Spleen (tissue), 11 donors: Measurements from ENCODE around the gene B3GNT5. TPM values are rescaled to one million over a fixed set of nuclear protein-coding genes. Genes with fewer than 3 reads are reported as not detected.

ENCODE experiments used
- DNase-seq: peaks from one replicate; pipeline ENCODE4 v3.0.0-alpha.2; 2020
- H3K27ac ChIP-seq, 8 donors: fragments of 200-600 bp; sonication (generic) in 7 of 8; 1 replicate in 4 of 8; 2 replicates in 4 of 8; pipeline versions ENCODE4 v1.5.0 to v1.8.0; 2016 to 2021; ENCODE audit warnings: inconsistent platforms in 4 of 8, mild to moderate bottlenecking in 4 of 8, moderate library complexity in 1 of 8
- H3K27me3 ChIP-seq, 7 donors: fragments of 200-600 bp; sonication (generic) in 6 of 7; replicated peaks in 1 of 7; 1 replicate in 4 of 7; 2 replicates in 3 of 7; pipeline versions ENCODE4 v1.5.0 to v1.8.0; 2016 to 2021; ENCODE audit warnings: inconsistent platforms in 3 of 7, mild to moderate bottlenecking in 1 of 7
- H3K36me3 ChIP-seq, 6 donors: fragments of 200-600 bp; sonication (generic) in 5 of 6; 1 replicate in 4 of 6; 2 replicates in 2 of 6; pipeline versions ENCODE4 v1.5.0 to v1.8.0; 2016 to 2021; ENCODE audit warnings: inconsistent platforms in 2 of 6
- H3K4me1 ChIP-seq, 6 donors: fragments of 200-600 bp; sonication (generic) in 5 of 6; 1 replicate in 3 of 6; 2 replicates in 3 of 6; pipeline versions ENCODE4 v1.5.0 to v1.8.0; 2016 to 2021; ENCODE audit warnings: inconsistent platforms in 3 of 6
- H3K4me3 ChIP-seq, 8 donors: fragments of 200-600 bp; sonication (generic) in 7 of 8; 1 replicate in 4 of 8; 2 replicates in 4 of 8; pipeline versions ENCODE4 v1.5.0 to v1.8.0; 2016 to 2021; ENCODE audit warnings: inconsistent platforms in 4 of 8, mild to moderate bottlenecking in 4 of 8, moderate library complexity in 2 of 8
- H3K9me3 ChIP-seq, 8 donors: fragments of 200-600 bp; sonication (generic) in 7 of 8; 1 replicate in 4 of 8; 2 replicates in 4 of 8; pipeline versions ENCODE4 v1.5.0 to v1.8.0; 2016 to 2021; ENCODE audit warnings: inconsistent platforms in 4 of 8
- CTCF ChIP-seq, 11 experiments: fragments of 200-600 bp in 7 of 11; fragments of 450-650 bp in 4 of 11; sonication (generic) in 4 of 11; IDR thresholded peaks in 8 of 11; conservative IDR thresholded peaks in 3 of 11; 1 replicate in 7 of 11; 2 replicates in 4 of 11; pipeline versions ENCODE4 v1.4.0 to v1.8.0; 2016 to 2021; ENCODE audit warnings: antibody characterized with exemption in 11 of 11, inconsistent platforms in 4 of 11, mild to moderate bottlenecking in 1 of 11
- POLR2A ChIP-seq, 3 donors: fragments of 450-650 bp; IDR thresholded peaks; one replicate each; pipeline ENCODE4 v1.5.1; 2017; ENCODE audit warnings: antibody characterized with exemption in 3 of 3, mild to moderate bottlenecking in 1 of 3
- POLR2AphosphoS5 ChIP-seq, 3 donors: sonication (generic); formaldehyde crosslinking; IDR thresholded peaks; one replicate each; pipeline ENCODE4 v1.5.1; 2017; ENCODE audit warnings: antibody characterized with exemption in 3 of 3
- WGBS, 5 donors: extraction: QIAGEN DNeasy Blood & Tissue Kit in 3 of 5; methylation state at CpG; one replicate each; pipeline versions ENCODE4 v1.1.5 to v1.1.7; 2013 to 2018; 5-methylcytosine and 5-hydroxymethylcytosine counted together
- intact Hi-C: fragments of 100-400 bp; cut with DNase I; formaldehyde crosslinking; loops from one replicate; pipeline ENCODE4 v1.15.0; 2023; ENCODE audit warnings: low total_unique reads
- polyA plus RNA-seq, 3 donors: library from polyadenylated mRNA; stranded (reverse); fragments of 200-250 nt; gene quantifications; one replicate each; pipeline ENCODE4 v1.2.1, GENCODE V29; 2013
- total RNA-seq, 7 donors: library from RNA; depleted of rRNA in 3 of 7; stranded (reverse); fragments of >200 nt in 3 of 7; fragmentation: NEBNext Ultra II Directional in 4 of 7; extraction: Animal tissue kit (Norgen Biotek cat#: 25700) in 4 of 7; gene quantifications; one replicate each; pipeline versions ENCODE4 v1.1.0 to v1.2.1, GENCODE V29; 2016 to 2021
- donor health status: healthy with polysubstance abuse.
- donor health status: DM: no; HTN: no; CAD: no; lungs with moderate emphysema.
- donor health status: DM: no; HTN: no; CAD: no.
- donor health status: Bipolar disorder and iron deficiency.
- donor health status: healthy.
- donor health status: DM: no; HTN: no; CAD: no.
- donor health status: DM: yes; HTN: yes; CAD: no.

B3GNT5 gene
- total and polyA plus RNA-seq, 10 donors = 0.61 to 11.9 (median 3.7) TPM

GRCh38 chr3:183300996-183301562, 48.0 kb downstream of the B3GNT5 start:
- intact Hi-C loops = no loop called here
- TF ChIP-seq POLR2AphosphoS5 (IDR thresholded peaks at IDR 0.05) = no peak
- TF ChIP-seq CTCF (IDR thresholded peaks at IDR 0.05 in 8 of 11, conservative IDR thresholded peaks at IDR 0.05 in 3 of 11) = no peak
- no peak for TF ChIP-seq POLR2A (IDR thresholded peaks at IDR 0.05)

GRCh38 chr3:183301937-183302580, 49.0 kb downstream of the B3GNT5 start:
- intact Hi-C loops = no loop called here
- Histone ChIP-seq H3K9me3 (no peaks in the 10 kb centered on the region), H3K4me3 (no peak overlapping the region), H3K36me3 (peaks cover 0 to 17% (median 0%) of the 10 kb centered on the region in 6 donors), H3K27ac (no peak overlapping the region), H3K4me1 (peaks cover 0 to 39% (median 5%) of the 10 kb centered on the region in 6 donors), H3K27me3 (no peaks in the 10 kb centered on the region)
- TF ChIP-seq CTCF (IDR thresholded peaks at IDR 0.05 in 8 of 11, conservative IDR thresholded peaks at IDR 0.05 in 3 of 11) = no peak
- no peak for TF ChIP-seq POLR2A (IDR thresholded peaks at IDR 0.05)
- no peak for TF ChIP-seq POLR2AphosphoS5 (IDR thresholded peaks at IDR 0.05)
- 49 to 58% (median 54%) methylated on average over 8 of the region's 8 CpGs for WGBS, 5 donors
- DNase-seq = no peak

More at GRCh38 chr3:183300996-183301562, 48.0 kb downstream of the B3GNT5 start:
- no peaks in the 10 kb centered on the region for H3K9me3 ChIP-seq
- H3K27ac ChIP-seq = no peak overlapping the region
- H3K27me3 ChIP-seq = no peaks in the 10 kb centered on the region
- DNase-seq = no peak
- H3K36me3 ChIP-seq = peaks cover 0 to 23% (median 0%) of the 10 kb centered on the region in 6 donors
- WGBS, 5 donors = 82 to 94% (median 83%) methylated on average over 6 of the region's 6 CpGs
- H3K4me1 ChIP-seq = peaks cover 0 to 37% (median under 1%) of the 10 kb centered on the region in 6 donors
- H3K4me3 ChIP-seq = no peak overlapping the region

GRCh38 chr3:183303690-183304089, 50.6 kb downstream of the B3GNT5 start:
- intact Hi-C loops = no loop called here
- Histone ChIP-seq H3K27me3 (no peaks in the 10 kb centered on the region), H3K9me3 (no peaks in the 10 kb centered on the region), H3K4me1 (peaks cover 0 to 44% (median 6%) of the 10 kb centered on the region in 6 donors), H3K27ac (no peak overlapping the region), H3K4me3 (no peak overlapping the region), H3K36me3 (peaks cover 0 to 20% (median 0%) of the 10 kb centered on the region in 6 donors)
- TF ChIP-seq POLR2AphosphoS5 (IDR thresholded peaks at IDR 0.05) = no peak
- TF ChIP-seq POLR2A (IDR thresholded peaks at IDR 0.05) = no peak
- TF ChIP-seq CTCF (IDR thresholded peaks at IDR 0.05 in 8 of 11, conservative IDR thresholded peaks at IDR 0.05 in 3 of 11) = no peak
- WGBS, 5 donors = 55 to 81% (median 74%) methylated on average over 2 of the region's 2 CpGs
- no peak for DNase-seq
